Kidney (tissue), 14 donors: Measurements from ENCODE around the gene ACTA2. TPM values are rescaled to one million over a fixed set of nuclear protein-coding genes. Genes with fewer than 3 reads are reported as not detected.

Experiments
- DNase-seq, 5 donors: peaks; one replicate each; pipeline ENCODE4 v3.0.0-alpha.2; 2013 to 2020
- FAIRE-seq: peaks from 2 replicates; lab custom pipeline; 2012; peaks lifted over from hg19 to GRCh38; lab: Jason Lieb, UNC
- H3K27ac ChIP-seq, 2 donors: one replicate each; pipeline ENCODE4 v1.7.0; 2013; ENCODE audit warnings: low read depth in 2 of 2, low read length in 2 of 2, inconsistent platforms in 1 of 2
- H3K27me3 ChIP-seq: one replicate; pipeline ENCODE4 v1.7.1; 2013; ENCODE audit warnings: low read length, inconsistent platforms; ENCODE audit not compliant: control insufficient read depth, insufficient read depth
- H3K36me3 ChIP-seq, 3 donors: one replicate each; pipeline versions ENCODE4 v1.7.0 to v1.7.1; 2013; ENCODE audit warnings: low read length in 3 of 3, control low read depth in 1 of 3, inconsistent platforms in 1 of 3; ENCODE audit not compliant: insufficient read depth in 3 of 3, control insufficient read depth in 2 of 3
- H3K4me1 ChIP-seq, 3 donors: one replicate each; pipeline versions ENCODE4 v1.7.0 to v1.7.1; 2013; ENCODE audit warnings: low read length in 3 of 3, inconsistent platforms in 1 of 3, low read depth in 1 of 3; ENCODE audit not compliant: control insufficient read depth in 2 of 3, insufficient read depth in 2 of 3
- H3K4me3 ChIP-seq, 3 donors: one replicate each; pipeline versions ENCODE4 v1.7.0 to v1.8.1; 2013; ENCODE audit warnings: low read length in 3 of 3, control low read depth in 1 of 3, inconsistent platforms in 1 of 3
- H3K9ac ChIP-seq, 3 donors: one replicate each; pipeline versions ENCODE4 v1.7.0 to v1.7.1; 2013; ENCODE audit warnings: low read length in 3 of 3, control low read depth in 1 of 3, inconsistent platforms in 1 of 3
- H3K9me3 ChIP-seq, 3 donors: one replicate each; pipeline versions ENCODE4 v1.7.0 to v1.7.1; 2013; ENCODE audit warnings: low read length in 3 of 3, control low read depth in 1 of 3, inconsistent platforms in 1 of 3; ENCODE audit not compliant: control insufficient read depth in 2 of 3, insufficient read depth in 1 of 3
- CTCF ChIP-seq: IDR thresholded peaks from 3 replicates; pipeline ENCODE4 v1.5.1; 2012; ENCODE audit warnings: mild to moderate bottlenecking, moderate library complexity, borderline replicate concordance; ENCODE audit not compliant: insufficient read depth; ENCODE audit errors: extremely low read depth
- intact Hi-C: fragments of 100-400 bp; cut with DNase I; formaldehyde crosslinking; loops from one replicate; pipeline ENCODE4 v1.11.1; 2022
- polyA plus RNA-seq: library from polyadenylated mRNA; stranded (reverse); fragments of 350-450 nt; fragmentation: Illumina TruSeq; extraction: RNeasy Lipid Tissue Mini Kit (QIAGEN cat#74804); gene quantifications from one replicate; pipeline ENCODE4 v1.2.3, GENCODE V29; 2014; ENCODE audit warnings: low read depth, low replicate concordance; ENCODE audit not compliant: insufficient read depth
- total RNA-seq: library from RNA; stranded (reverse); fragmentation: NEBNext Ultra II Directional; extraction: Animal tissue kit (Norgen Biotek cat#: 25700); gene quantifications from one replicate; pipeline ENCODE4 v1.2.1, GENCODE V29; 2021
- donor health status: control.
- donor health status: control.
- donor health status: control.
- donor health status: control.
- donor health status: control.
- donor health status: DM: yes; HTN: yes; CAD: no.
- donor health status: Normal renal cell carcinoma (clear cell type).

ACTA2 gene
- total and polyA plus RNA-seq, 2 donors from 2014 or later, result 378 to 471 TPM

- FAIRE-seq (no peak), DNase-seq (no peak)
- Histone ChIP-seq H3K27me3 (no peaks in the 10 kb centered on the region), H3K27ac (peak overlapping the region in 1 of 2 donors; percentile 20), H3K4me3 (no peak overlapping the region), H3K36me3 (no peaks in the 10 kb centered on the region), H3K9ac (no peak overlapping the region), H3K4me1 (peaks cover 0 to 15% (median 10%) of the 10 kb centered on the region in 3 donors), H3K9me3 (no peaks in the 10 kb centered on the region)
- intact Hi-C loops, result no loop called here
- no peak for TF ChIP-seq CTCF
Measured at GRCh38 chr10:88979603-88980002, 27.0 kb upstream of the ACTA2 start.

DNA sequence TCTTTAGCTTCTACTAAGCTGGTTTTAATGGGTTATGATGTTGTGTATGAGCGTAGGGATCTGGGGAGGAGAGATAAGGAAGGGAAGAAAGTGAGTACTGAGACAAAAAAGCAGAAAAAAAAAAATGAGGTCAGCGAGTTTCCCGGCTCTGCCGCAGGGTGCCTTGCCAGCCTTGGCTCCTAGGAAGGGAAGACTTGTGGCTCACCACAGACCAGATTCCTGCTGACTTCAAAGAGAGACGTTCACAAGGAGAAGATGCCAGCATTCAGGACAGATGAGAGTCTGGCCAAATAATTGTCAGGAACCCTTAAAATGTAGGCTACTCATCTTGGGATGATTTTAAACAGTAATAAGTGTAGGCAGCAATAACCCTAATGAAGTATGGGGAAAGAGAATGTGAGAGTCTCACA lies 26.6 kb upstream of the ACTA2 start:
- DNase-seq (no peak), FAIRE-seq (no peak)
- Histone ChIP-seq H3K9me3 (no peaks in the 10 kb centered on the region), H3K36me3 (no peaks in the 10 kb centered on the region), H3K9ac (no peak overlapping the region), H3K27ac (peak overlapping the region in 1 of 2 donors; percentile 20), H3K4me1 (peaks cover 0 to 15% (median 10%) of the 10 kb centered on the region in 3 donors), H3K27me3 (no peaks in the 10 kb centered on the region), H3K4me3 (no peak overlapping the region)
- intact Hi-C loops, result no loop called here
- TF ChIP-seq CTCF, result no peak

- Histone ChIP-seq H3K4me1 (peaks cover 0 to 15% (median 10%) of the 10 kb centered on the region in 3 donors), H3K9me3 (no peaks in the 10 kb centered on the region), H3K9ac (no peak overlapping the region), H3K27me3 (no peaks in the 10 kb centered on the region), H3K4me3 (no peak overlapping the region), H3K36me3 (no peaks in the 10 kb centered on the region), H3K27ac (no peak overlapping the region)
- TF ChIP-seq CTCF, result no peak
- no peak for DNase-seq
- no peak for FAIRE-seq
- intact Hi-C loops, result no loop called here
Measured at GRCh38 chr10:88978463-88978862, 25.9 kb upstream of the ACTA2 start.

GRCh38 chr10:88975377-88975720 lies 22.8 kb upstream of the ACTA2 start:
- DNase-seq, result no peak
- FAIRE-seq, result no peak
- H3K27me3 ChIP-seq, result no peaks in the 10 kb centered on the region
- H3K9ac ChIP-seq, result peak overlapping the region; percentile 32 to 52 (median 45)
- no peaks in the 10 kb centered on the region for H3K36me3 ChIP-seq
- intact Hi-C loops, result no loop called here
- peak overlapping the region; percentile 26 to 76 for H3K27ac ChIP-seq
- TF ChIP-seq CTCF, result no peak
- H3K4me3 ChIP-seq, result peak overlapping the region; percentile 57 to 86 (median 71)
- H3K9me3 ChIP-seq, result no peaks in the 10 kb centered on the region
- peaks cover 0 to 7% (median 0%) of the 10 kb centered on the region in 3 donors for H3K4me1 ChIP-seq
